DMS53 treated with DMSO at 0.1 percent for 48 hours (cell line): ENCODE data around the gene RASA4B.
"Not testable (repeated sequence)": the region's sequence is repeated elsewhere in the genome, so short reads cannot be mapped to it uniquely, and the experiment has no call there.

ENCODE experiments used
- DNase-seq: peaks from one replicate; lab custom pipeline; 2025; ENCODE audit not compliant: unreplicated experiment; lab: John Stamatoyannopoulos, UW

RASA4B gene

GRCh38 chr7:102511860-102512522 is 5.6 kb downstream of the RASA4B start:
- not testable (repeated sequence) for DNase-seq

- DNase-seq: not testable (repeated sequence)
Measured at GRCh38 chr7:102510575-102510974, 7.0 kb downstream of the RASA4B start.

GRCh38 chr7:102507410-102508088 is 10.0 kb downstream of the RASA4B start:
- DNase-seq: not testable (repeated sequence)

GRCh38 chr7:102505298-102506185 is 12.0 kb downstream of the RASA4B start:
- DNase-seq: not testable (repeated sequence)

GRCh38 chr7:102503141-102503540 is 14.4 kb downstream of the RASA4B start:
- DNase-seq: not testable (repeated sequence)

GRCh38 chr7:102498321-102498720 is 19.3 kb downstream of the RASA4B start:
- DNase-seq: not testable (repeated sequence)

- DNase-seq: not testable (repeated sequence)
Measured at GRCh38 chr7:102497308-102497707, 20.3 kb downstream of the RASA4B start.

- not testable (repeated sequence) for DNase-seq
Measured at GRCh38 chr7:102496861-102497260, 20.7 kb downstream of the RASA4B start.

GRCh38 chr7:102494473-102495149 is 23.0 kb downstream of the RASA4B start:
- not testable (repeated sequence) for DNase-seq

- DNase-seq: not testable (repeated sequence)
Measured at GRCh38 chr7:102494026-102494425, 23.6 kb downstream of the RASA4B start.

GRCh38 chr7:102493220-102493935 is 24.2 kb downstream of the RASA4B start:
- DNase-seq: not testable (repeated sequence)

GRCh38 chr7:102490529-102491075 is 27.0 kb downstream of the RASA4B start:
- not testable (repeated sequence) for DNase-seq

GRCh38 chr7:102484317-102484716 is 33.3 kb downstream of the RASA4B start:
- DNase-seq: not testable (repeated sequence)

GRCh38 chr7:102481962-102482361 is 35.6 kb downstream of the RASA4B start:
- DNase-seq: not testable (repeated sequence)

GRCh38 chr7:102479982-102480637 is 37.5 kb downstream of the RASA4B start:
- not testable (repeated sequence) for DNase-seq

GRCh38 chr7:102479209-102479584 is 38.4 kb downstream of the RASA4B start:
- not testable (repeated sequence) for DNase-seq

- DNase-seq: not testable (repeated sequence)
Measured at GRCh38 chr7:102478314-102479208, 39.0 kb downstream of the RASA4B start, which contains the start of gene POLR2J. TSS of gene POLR2J (minus strand) at chr7:102478922. CDS start at chr7:102478860, 62 bp downstream.

GRCh38 chr7:102474736-102475435 is 42.7 kb downstream of the RASA4B start:
- DNase-seq: not testable (repeated sequence)
